ACC112 (cell line): ENCODE results near the gene COX5A.
A peak's percentile ranks its signal among the peaks of the same experiment; 100 is the strongest.

ENCODE experiments used
- H2AFZ ChIP-seq: fragments of 200-600 bp; sonication (generic); one replicate; pipeline ENCODE4 v1.6.0; 2017; ENCODE audit warnings: antibody characterized with exemption, low read length; ENCODE audit not compliant: unreplicated experiment
- H3K27ac ChIP-seq: fragments of 200-600 bp; sonication (generic); 2 replicates; pipeline ENCODE4 v1.5.1; 2014; ENCODE audit warnings: low read depth, mild to moderate bottlenecking, antibody characterized with exemption, low read length, moderate library complexity
- H3K27me3 ChIP-seq: fragments of 200-600 bp; sonication (generic); 2 replicates; pipeline ENCODE4 v1.6.1; 2014; ENCODE audit warnings: mild to moderate bottlenecking, antibody characterized with exemption, low read length, moderate library complexity, mixed read lengths; ENCODE audit not compliant: insufficient read depth
- H3K36me3 ChIP-seq: fragments of 200-600 bp; sonication (generic); 2 replicates; pipeline ENCODE4 v1.6.1; 2016; ENCODE audit warnings: mild to moderate bottlenecking, antibody characterized with exemption, low read length, moderate library complexity, mixed read lengths; ENCODE audit not compliant: insufficient read depth
- H3K4me1 ChIP-seq: fragments of 200-600 bp; sonication (generic); one replicate; pipeline ENCODE4 v1.6.1; 2016; ENCODE audit warnings: low read length, mixed read lengths; ENCODE audit not compliant: insufficient read depth, unreplicated experiment, control insufficient read depth
- H3K4me3 ChIP-seq: fragments of 200-600 bp; sonication (generic); 2 replicates; pipeline ENCODE4 v1.5.1; 2014; ENCODE audit warnings: mild to moderate bottlenecking, low read depth, low read length
- H3K79me2 ChIP-seq: fragments of 200-600 bp; sonication (generic); one replicate; pipeline ENCODE4 v1.6.0; 2016; ENCODE audit warnings: low read length; ENCODE audit not compliant: control insufficient read depth, unreplicated experiment, insufficient read depth

The COX5A gene

DNA sequence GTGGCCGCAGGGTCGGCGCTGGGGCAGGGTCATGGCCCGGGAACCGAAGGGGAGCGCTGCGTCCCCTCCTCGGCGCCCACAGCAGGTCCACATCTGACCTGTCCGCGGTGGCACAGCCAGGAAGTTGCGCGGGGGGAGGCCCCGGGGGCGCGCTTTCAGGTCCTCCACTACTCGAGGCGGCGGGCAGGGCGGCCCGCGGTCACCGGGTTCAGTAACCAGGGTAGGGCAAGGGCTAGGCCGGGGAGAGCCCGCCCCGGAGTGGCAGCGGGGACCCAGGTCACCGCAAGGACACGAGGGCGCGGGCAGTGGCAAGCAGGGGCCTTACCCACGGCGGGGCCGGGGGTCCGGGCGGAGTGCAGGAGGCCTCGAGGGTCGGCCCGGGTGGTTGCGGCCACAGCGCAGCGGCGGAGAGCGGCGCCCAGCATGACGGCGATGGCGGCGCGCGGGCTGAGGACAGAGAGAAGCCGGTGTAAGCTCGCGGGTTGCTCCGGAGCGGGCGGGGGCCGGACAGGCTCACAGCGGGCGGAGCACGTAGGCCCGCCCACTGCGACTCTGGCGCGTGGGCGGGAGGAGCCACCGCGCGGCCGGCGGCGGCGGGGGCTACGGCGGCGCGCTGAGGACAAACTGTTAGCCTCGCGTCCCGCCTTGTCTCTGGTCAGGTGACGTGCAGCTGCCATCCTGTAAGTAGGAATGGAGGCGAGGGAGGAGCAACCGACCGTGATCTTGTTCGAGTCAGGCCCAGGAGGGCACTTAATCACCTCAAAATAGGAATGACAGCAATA, at the start of gene COX5A:
TSS of gene COX5A (minus strand) at position 484 of the 782 bp plus-strand sequence. CDS start at position 425, 59 bp downstream.
- Histone ChIP-seq H3K4me1 (peaks cover 12% of the 10 kb centered on the region), H3K4me3 (peak within 1 kb of the TSS; percentile 94), H3K27ac (peak within 1 kb of the TSS; percentile 65), H2AFZ (peak within 1 kb of the TSS; percentile 76), H3K27me3 (no peaks in the 10 kb centered on the region), H3K79me2 (peaks cover 49% of the 10 kb centered on the region), H3K36me3 (peaks cover 3% of the 10 kb centered on the region; the same call in 1 of the 2 replicates)

DNA sequence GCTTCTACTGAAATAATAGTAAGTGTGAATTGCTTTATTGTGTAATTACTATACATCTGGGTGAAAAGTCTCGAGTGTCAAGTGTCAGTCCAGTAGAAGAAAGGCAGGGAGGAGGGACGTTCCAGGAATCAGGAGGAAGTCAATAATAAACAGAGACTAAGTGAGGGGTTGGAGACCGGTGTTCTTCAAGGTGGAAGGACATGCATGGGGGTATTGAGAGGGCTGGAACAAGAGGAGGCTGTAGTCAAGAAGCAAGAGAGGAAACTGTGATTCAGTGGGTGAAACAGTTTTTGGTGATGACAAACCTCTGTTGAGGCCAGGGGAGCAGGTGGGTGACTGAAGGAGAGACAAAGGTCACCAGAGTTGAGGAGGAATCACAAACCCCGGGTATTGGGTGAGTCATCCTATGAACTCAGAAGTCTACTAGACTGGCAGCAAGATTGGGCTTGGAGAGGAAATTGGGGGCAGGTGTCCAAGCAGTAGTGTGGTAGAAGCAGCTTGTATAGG, 45.9 kb upstream of the COX5A start:
- peaks cover 12% of the 10 kb centered on the region for H3K4me1 ChIP-seq
- H3K79me2 ChIP-seq = no peaks in the 10 kb centered on the region
- H3K27ac ChIP-seq = no peak overlapping the region
- no peaks in the 10 kb centered on the region for H3K36me3 ChIP-seq
- H3K27me3 ChIP-seq = no peaks in the 10 kb centered on the region
- no peak overlapping the region for H2AFZ ChIP-seq
- H3K4me3 ChIP-seq = no peak overlapping the region

- Histone ChIP-seq H3K27ac (no peak overlapping the region), H3K36me3 (no peaks in the 10 kb centered on the region), H3K4me1 (peaks cover 26% of the 10 kb centered on the region), H3K4me3 (no peak overlapping the region), H3K79me2 (no peaks in the 10 kb centered on the region), H2AFZ (no peak overlapping the region), H3K27me3 (no peaks in the 10 kb centered on the region)
Measured at GRCh38 chr15:74982183-74982582, 44.3 kb upstream of the COX5A start.

- no peaks in the 10 kb centered on the region for H3K79me2 ChIP-seq
- H3K36me3 ChIP-seq = no peaks in the 10 kb centered on the region
- H3K27me3 ChIP-seq = no peaks in the 10 kb centered on the region
- H2AFZ ChIP-seq = peak overlapping the region; percentile 17
- H3K4me3 ChIP-seq = no peak overlapping the region
- H3K27ac ChIP-seq = no peak overlapping the region
- peaks cover 18% of the 10 kb centered on the region for H3K4me1 ChIP-seq
Measured at GRCh38 chr15:74978503-74978902, 40.6 kb upstream of the COX5A start.

- peak overlapping the region; percentile 15; the same call in 1 of the 2 replicates for H3K27ac ChIP-seq
- no peak overlapping the region for H3K4me3 ChIP-seq
- H3K27me3 ChIP-seq = no peaks in the 10 kb centered on the region
- peaks cover 16% of the 10 kb centered on the region for H3K4me1 ChIP-seq
- no peaks in the 10 kb centered on the region for H3K79me2 ChIP-seq
- H2AFZ ChIP-seq = no peak overlapping the region
- H3K36me3 ChIP-seq = no peaks in the 10 kb centered on the region
Measured at GRCh38 chr15:74978077-74978476, 40.2 kb upstream of the COX5A start.

DNA sequence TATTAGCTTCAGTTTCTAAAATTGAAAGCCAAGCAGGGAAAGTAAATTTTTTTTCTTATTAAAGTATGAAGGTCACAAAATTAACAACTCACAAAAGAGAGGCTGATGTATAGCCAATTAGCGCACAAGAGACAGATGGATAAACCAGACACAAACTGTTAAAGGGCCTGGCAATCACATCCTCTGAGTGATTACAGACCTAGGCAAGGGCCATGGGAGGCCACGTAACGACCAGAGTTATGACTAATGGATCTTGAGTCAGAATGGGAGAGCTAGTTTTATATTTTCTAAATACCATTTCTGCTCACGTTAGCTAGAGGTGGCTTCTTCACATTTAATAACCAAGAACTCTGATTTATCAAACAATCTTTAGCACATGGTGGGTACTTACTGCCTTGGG, 39.7 kb upstream of the COX5A start:
- no peak overlapping the region for H2AFZ ChIP-seq
- H3K79me2 ChIP-seq = no peaks in the 10 kb centered on the region
- H3K36me3 ChIP-seq = no peaks in the 10 kb centered on the region
- peak overlapping the region; percentile 15; the same call in 1 of the 2 replicates for H3K27ac ChIP-seq
- no peak overlapping the region for H3K4me3 ChIP-seq
- H3K4me1 ChIP-seq = peaks cover 16% of the 10 kb centered on the region
- H3K27me3 ChIP-seq = no peaks in the 10 kb centered on the region

DNA sequence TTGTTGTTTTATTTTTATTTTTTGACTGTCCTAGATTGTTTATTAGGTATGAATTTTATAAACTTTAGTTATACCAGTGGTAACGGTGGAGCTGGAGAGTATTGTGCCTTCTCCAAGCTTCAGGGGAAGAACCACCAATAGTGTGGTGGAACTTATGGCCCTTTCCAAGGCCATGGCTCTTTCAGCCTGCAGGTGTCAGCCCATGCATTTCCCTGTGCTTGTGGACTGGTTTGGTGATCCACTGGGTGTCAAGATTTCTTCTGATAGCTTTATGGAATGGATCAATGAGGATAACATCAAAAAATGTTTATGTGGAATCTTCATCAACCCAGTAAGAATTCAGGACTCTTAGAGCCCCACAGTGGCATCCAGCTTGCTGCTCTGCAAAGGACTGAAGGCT, 38.3 kb upstream of the COX5A start:
- H3K4me3 ChIP-seq = no peak overlapping the region
- H2AFZ ChIP-seq = no peak overlapping the region
- H3K4me1 ChIP-seq = peaks cover 16% of the 10 kb centered on the region
- H3K27me3 ChIP-seq = no peaks in the 10 kb centered on the region
- no peaks in the 10 kb centered on the region for H3K36me3 ChIP-seq
- H3K27ac ChIP-seq = no peak overlapping the region
- no peaks in the 10 kb centered on the region for H3K79me2 ChIP-seq

DNA sequence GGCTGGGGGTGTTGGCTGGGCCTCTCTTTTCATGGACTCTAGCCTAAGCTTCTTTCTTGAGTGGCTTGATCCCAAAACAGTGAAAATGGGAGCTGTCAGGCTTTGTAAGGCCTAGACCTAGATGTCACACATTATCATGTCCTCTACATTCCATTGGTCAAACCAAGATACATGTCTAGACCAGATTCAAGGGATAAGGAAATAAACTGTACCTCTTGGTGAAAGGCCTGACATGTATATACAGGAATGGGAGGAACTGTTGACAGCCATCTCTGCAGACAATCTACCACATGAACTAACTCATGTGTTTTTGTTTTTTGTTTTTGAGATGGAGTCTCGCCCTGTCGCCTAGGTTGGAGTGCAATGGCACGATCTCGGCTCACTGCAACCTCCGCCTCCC, 29.8 kb upstream of the COX5A start:
- Histone ChIP-seq H3K79me2 (no peaks in the 10 kb centered on the region), H3K4me1 (peaks cover 14% of the 10 kb centered on the region)

GRCh38 chr15:74964794-74965193, 26.9 kb upstream of the COX5A start:
- peaks cover 2% of the 10 kb centered on the region for H3K79me2 ChIP-seq
- H2AFZ ChIP-seq = peak overlapping the region; percentile 28
- H3K27ac ChIP-seq = peak overlapping the region; percentile 84
- peaks cover 24% of the 10 kb centered on the region for H3K4me1 ChIP-seq
- H3K36me3 ChIP-seq = no peaks in the 10 kb centered on the region
- no peak overlapping the region; the same call in 1 of the 2 replicates for H3K4me3 ChIP-seq
- H3K27me3 ChIP-seq = no peaks in the 10 kb centered on the region

More for the DNA sequence above, 29.8 kb upstream of the COX5A start:
- no peak overlapping the region for H3K27ac ChIP-seq
- no peaks in the 10 kb centered on the region for H3K36me3 ChIP-seq
- no peak overlapping the region for H2AFZ ChIP-seq
- no peak overlapping the region for H3K4me3 ChIP-seq
- H3K27me3 ChIP-seq = no peaks in the 10 kb centered on the region

DNA sequence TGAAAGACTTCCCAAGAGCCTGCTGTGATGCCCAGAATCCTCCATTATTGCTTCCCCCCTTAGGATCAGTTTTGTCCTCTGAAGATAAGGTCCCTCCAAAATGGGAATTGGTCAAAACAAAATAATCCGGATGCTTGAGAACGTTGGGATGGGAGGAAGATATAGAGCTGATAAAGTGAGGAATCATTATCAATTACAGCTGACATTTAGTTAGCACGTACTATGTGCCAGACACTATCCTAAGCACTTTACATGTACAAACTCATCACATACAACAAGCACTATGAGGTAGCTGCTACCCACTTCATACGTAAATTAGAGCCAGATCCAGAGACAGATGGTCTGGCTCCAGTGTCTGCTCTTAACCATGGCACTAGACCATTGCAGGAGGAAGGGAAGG, 25.3 kb upstream of the COX5A start:
- Histone ChIP-seq H3K4me3 (no peak overlapping the region), H2AFZ (no peak overlapping the region), H3K27ac (no peak overlapping the region), H3K79me2 (peaks cover 16% of the 10 kb centered on the region), H3K36me3 (no peaks in the 10 kb centered on the region), H3K27me3 (no peaks in the 10 kb centered on the region), H3K4me1 (peaks cover 30% of the 10 kb centered on the region)

GRCh38 chr15:74962671-74963070, 24.8 kb upstream of the COX5A start:
- Histone ChIP-seq H3K4me3 (no peak overlapping the region), H3K36me3 (no peaks in the 10 kb centered on the region), H3K4me1 (peaks cover 30% of the 10 kb centered on the region), H3K27me3 (no peaks in the 10 kb centered on the region), H2AFZ (no peak overlapping the region), H3K79me2 (peaks cover 19% of the 10 kb centered on the region), H3K27ac (no peak overlapping the region)
